Keratinocyte (primary cell): ENCODE measurements around the gene FNBP1. TPM values are rescaled to one million over a fixed set of nuclear protein-coding genes. Genes with fewer than 3 reads are reported as not detected.

Experiments used
- DNase-seq: peaks from one replicate; pipeline ENCODE4 v3.0.0-alpha.2; 2011; ENCODE audit warnings: low read depth, missing footprints, low spot score
- FAIRE-seq: peaks from 2 replicates; lab custom pipeline; 2011; peaks lifted over from hg19 to GRCh38; lab: Jason Lieb, UNC
- H2AFZ ChIP-seq: 2 replicates; pipeline ENCODE4 v1.6.0; 2012; ENCODE audit warnings: low read length, control low read depth, inconsistent platforms; ENCODE audit not compliant: control insufficient read depth
- H3K27ac ChIP-seq: 2 replicates; pipeline ENCODE4 v1.5.1; 2011; ENCODE audit warnings: low read length; ENCODE audit not compliant: control insufficient read depth, insufficient read depth
- H3K27me3 ChIP-seq: 3 replicates; pipeline ENCODE4 v1.6.0; 2011; ENCODE audit warnings: low read length; ENCODE audit not compliant: control insufficient read depth, insufficient read depth; ENCODE audit errors: extremely low read depth
- H3K36me3 ChIP-seq, 2 experiments: 2 replicates in 1 of 2; 3 replicates in 1 of 2; pipeline ENCODE4 v1.5.1; 2011; ENCODE audit warnings: low read length in 2 of 2, mild to moderate bottlenecking in 1 of 2; ENCODE audit not compliant: control insufficient read depth in 2 of 2, insufficient read depth in 2 of 2; ENCODE audit errors: extremely low read depth in 1 of 2
- H3K4me1 ChIP-seq: 3 replicates; pipeline ENCODE4 v1.5.1; 2011; ENCODE audit warnings: low read length; ENCODE audit not compliant: control insufficient read depth, insufficient read depth; ENCODE audit errors: extremely low read depth
- H3K4me2 ChIP-seq: 3 replicates; pipeline ENCODE4 v1.6.0; 2011; ENCODE audit warnings: low read depth, low read length; ENCODE audit not compliant: control insufficient read depth, insufficient read depth; ENCODE audit errors: extremely low read depth
- H3K4me3 ChIP-seq, 3 experiments: fragments of 200-600 bp in 1 of 3; sonication (generic) in 1 of 3; 2 replicates in 2 of 3; 3 replicates in 1 of 3; pipeline ENCODE4 v1.5.1; 2011 to 2016; ENCODE audit warnings: low read length in 3 of 3, mild to moderate bottlenecking in 3 of 3, control low read depth in 2 of 3, inconsistent platforms in 1 of 3, low read depth in 1 of 3, mixed read lengths in 1 of 3, mixed run types in 1 of 3, moderate library complexity in 1 of 3; ENCODE audit not compliant: control insufficient read depth in 2 of 3, insufficient read depth in 2 of 3; ENCODE audit errors: extremely low read depth in 1 of 3
- H3K79me2 ChIP-seq: 2 replicates; pipeline ENCODE4 v1.6.0; 2012; ENCODE audit warnings: low read length; ENCODE audit not compliant: control insufficient read depth, insufficient read depth
- H3K9ac ChIP-seq: 3 replicates; pipeline ENCODE4 v1.6.0; 2011; ENCODE audit warnings: low read length; ENCODE audit not compliant: control insufficient read depth, insufficient read depth; ENCODE audit errors: extremely low read depth
- H3K9me1 ChIP-seq: 3 replicates; pipeline ENCODE4 v1.6.0; 2011; ENCODE audit warnings: low read length; ENCODE audit not compliant: control insufficient read depth, insufficient read depth; ENCODE audit errors: extremely low read depth
- H3K9me3 ChIP-seq: 2 replicates; pipeline ENCODE4 v1.5.1; 2012; ENCODE audit warnings: low read depth, low read length; ENCODE audit not compliant: control insufficient read depth
- H4K20me1 ChIP-seq: 3 replicates; pipeline ENCODE4 v1.6.0; 2011; ENCODE audit warnings: low read length; ENCODE audit not compliant: control insufficient read depth, insufficient read depth; ENCODE audit errors: extremely low read depth
- CTCF ChIP-seq, 3 experiments: IDR thresholded peaks in 1 of 3; conservative IDR thresholded peaks in 1 of 3; optimal IDR thresholded peaks in 1 of 3; 2 replicates in 2 of 3; 3 replicates in 1 of 3; pipeline versions ENCODE3 to v1.5.1; 2011; ENCODE audit warnings: low read length in 3 of 3, mild to moderate bottlenecking in 3 of 3, moderate library complexity in 2 of 3, control low read depth in 1 of 3, inconsistent platforms in 1 of 3; ENCODE audit not compliant: insufficient read depth in 2 of 3; ENCODE audit errors: extremely low read depth in 1 of 3
- EZH2 ChIP-seq: IDR thresholded peaks from one replicate; pipeline ENCODE4 v1.6.1; 2012; ENCODE audit warnings: inconsistent platforms, mild to moderate bottlenecking, low read length, moderate library complexity
- dilution Hi-C: fragments of 300-500 bp; cut with MboI; formaldehyde crosslinking; loops from one replicate; pipeline ENCODE4 v1.7.0; 2020; ENCODE audit warnings: low sequenced_read_pairs; ENCODE audit not compliant: extremely low pct_ligation_motif_present
- polyA plus RNA-seq, 5 experiments: library from polyadenylated mRNA; depleted of rRNA in 3 of 5; stranded (reverse) in 3 of 5; stranded (forward) in 1 of 5; unstranded in 1 of 5; fragments of >200 nt; gene quantifications; 1 replicate in 1 of 5; 2 replicates in 3 of 5; 3 replicates in 1 of 5; pipeline versions ENCODE4 v1.2.1 to v1.2.3, GENCODE V29; 2011 to 2012; ENCODE audit warnings: missing spikeins in 2 of 5, low read depth in 1 of 5, low replicate concordance in 1 of 5

FNBP1 gene
- polyA plus RNA-seq, 1 donor (not counting 4 experiments of a cell fraction or from before 2014, with no cell fraction given) = 9.6 TPM

GRCh38 chr9:129889941-129890717, 152.9 kb downstream of the FNBP1 start:
- DNase-seq = no peak
- Histone ChIP-seq H3K27ac (no peak overlapping the region), H3K4me1 (peaks cover 10% of the 10 kb centered on the region), H3K36me3 (peaks cover 0 to 4% of the 10 kb centered on the region in 2 experiments), H4K20me1 (no peaks in the 10 kb centered on the region), H3K9ac (no peak overlapping the region), H3K27me3 (no peaks in the 10 kb centered on the region), H3K9me1 (no peaks in the 10 kb centered on the region), H3K4me2 (no peak overlapping the region), H3K79me2 (no peaks in the 10 kb centered on the region), H3K4me3 (no peak overlapping the region), H3K9me3 (no peaks in the 10 kb centered on the region), H2AFZ (no peak overlapping the region)
- dilution Hi-C loops = no loop called here
- TF ChIP-seq CTCF (optimal IDR thresholded peaks at IDR 0.05 in 1 of 3, IDR thresholded peaks at IDR 0.05 in 1 of 3, conservative IDR thresholded peaks at IDR 0.05 in 1 of 3; ENCODE audit: extremely low read depth in 1 of 3, insufficient read depth in 2 of 3, low read length in 3 of 3) = no peak
- no peak for TF ChIP-seq EZH2
- FAIRE-seq = no peak

- H3K27me3 ChIP-seq = no peaks in the 10 kb centered on the region
- dilution Hi-C loops = no loop called here
Measured at GRCh38 chr9:129889122-129889940, 153.7 kb downstream of the FNBP1 start.

More at GRCh38 chr9:129889122-129889940, 153.7 kb downstream of the FNBP1 start:
- Histone ChIP-seq H3K4me2 (no peak overlapping the region), H3K36me3 (peaks cover 0 to 4% of the 10 kb centered on the region in 2 experiments), H3K79me2 (no peaks in the 10 kb centered on the region), H4K20me1 (no peaks in the 10 kb centered on the region), H3K4me1 (peaks cover 18% of the 10 kb centered on the region), H3K9me3 (no peaks in the 10 kb centered on the region), H3K9me1 (no peaks in the 10 kb centered on the region), H3K27ac (no peak overlapping the region), H2AFZ (no peak overlapping the region), H3K9ac (no peak overlapping the region), H3K4me3 (no peak overlapping the region)
- DNase-seq (no peak), FAIRE-seq (no peak)
- TF ChIP-seq CTCF (optimal IDR thresholded peaks at IDR 0.05 in 1 of 3, IDR thresholded peaks at IDR 0.05 in 1 of 3, conservative IDR thresholded peaks at IDR 0.05 in 1 of 3; ENCODE audit: extremely low read depth in 1 of 3, insufficient read depth in 2 of 3, low read length in 3 of 3) (no peak), EZH2 (no peak)
